ENCODE data around the gene HFE.
A peak's percentile ranks its signal among the peaks of the same experiment; 100 is the strongest.
"Not testable (repeated sequence)": the region's sequence is repeated elsewhere in the genome, so short reads cannot be mapped to it uniquely, and the experiment has no call there.

Gene HFE

DNA sequence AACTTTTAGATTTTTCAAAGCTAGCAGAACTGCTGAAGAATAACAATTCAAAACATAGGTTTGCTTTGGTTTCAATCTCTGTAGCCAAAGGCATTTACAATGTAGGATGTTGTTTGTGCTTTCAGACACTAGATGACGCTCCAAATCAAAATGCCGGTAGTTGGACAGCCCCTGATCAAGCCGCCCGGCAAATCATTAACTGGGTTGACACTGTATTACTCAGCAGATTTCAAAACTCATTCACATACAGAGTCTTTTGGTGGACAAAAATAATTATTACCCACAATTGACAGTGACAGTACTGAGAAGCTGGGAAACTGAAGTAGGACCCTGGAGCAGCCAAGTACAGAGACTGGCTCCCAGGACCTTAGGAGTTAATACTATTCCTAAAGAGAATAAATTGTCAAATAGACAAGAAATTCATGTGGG, 21.3 kb upstream of the HFE start:
- DNase-seq (ENCODE audit: low read depth), result no peak
- in situ Hi-C loops (cut with HindIII; ENCODE audit: low sequenced_read_pairs), result no loop called here
- TF ChIP-seq, protein P1, sequence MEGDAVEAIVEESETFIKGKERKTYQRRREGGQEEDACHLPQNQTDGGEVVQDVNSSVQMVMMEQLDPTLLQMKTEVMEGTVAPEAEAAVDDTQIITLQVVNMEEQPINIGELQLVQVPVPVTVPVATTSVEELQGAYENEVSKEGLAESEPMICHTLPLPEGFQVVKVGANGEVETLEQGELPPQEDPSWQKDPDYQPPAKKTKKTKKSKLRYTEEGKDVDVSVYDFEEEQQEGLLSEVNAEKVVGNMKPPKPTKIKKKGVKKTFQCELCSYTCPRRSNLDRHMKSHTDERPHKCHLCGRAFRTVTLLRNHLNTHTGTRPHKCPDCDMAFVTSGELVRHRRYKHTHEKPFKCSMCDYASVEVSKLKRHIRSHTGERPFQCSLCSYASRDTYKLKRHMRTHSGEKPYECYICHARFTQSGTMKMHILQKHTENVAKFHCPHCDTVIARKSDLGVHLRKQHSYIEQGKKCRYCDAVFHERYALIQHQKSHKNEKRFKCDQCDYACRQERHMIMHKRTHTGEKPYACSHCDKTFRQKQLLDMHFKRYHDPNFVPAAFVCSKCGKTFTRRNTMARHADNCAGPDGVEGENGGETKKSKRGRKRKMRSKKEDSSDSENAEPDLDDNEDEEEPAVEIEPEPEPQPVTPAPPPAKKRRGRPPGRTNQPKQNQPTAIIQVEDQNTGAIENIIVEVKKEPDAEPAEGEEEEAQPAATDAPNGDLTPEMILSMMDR (IDR thresholded peaks at IDR 0.05; ENCODE audit: low read depth, low read length, missing control alignments), result peak; percentile 87
- H3K4me3 ChIP-seq (ENCODE audit: low read depth, low read length), result no peak overlapping the region

DNA sequence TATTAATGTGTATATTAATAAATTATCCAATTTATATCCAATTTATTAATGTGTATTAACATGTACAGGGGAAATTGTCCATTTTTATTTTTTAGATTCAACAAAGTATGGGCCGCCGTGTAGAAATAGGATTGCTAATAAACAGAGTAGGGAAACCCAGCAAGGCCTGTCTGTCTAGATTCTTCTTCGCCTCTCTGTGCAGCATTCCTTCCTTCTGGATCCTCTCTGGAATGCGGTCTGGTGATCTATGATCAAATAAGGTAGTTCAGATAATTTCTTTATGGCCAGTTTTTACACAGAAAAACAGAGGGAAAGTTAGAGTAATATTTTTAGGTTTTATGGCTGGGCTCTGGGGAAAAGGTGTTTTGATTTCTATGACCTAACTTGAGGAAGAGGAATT, 19.9 kb upstream of the HFE start:
- TF ChIP-seq, protein P1 (IDR thresholded peaks at IDR 0.05; ENCODE audit: low read depth, low read length, missing control alignments), result no peak
- H3K4me3 ChIP-seq (ENCODE audit: low read depth, low read length), result no peak overlapping the region
- DNase-seq (ENCODE audit: low read depth), result no peak
- in situ Hi-C loops (cut with HindIII; ENCODE audit: low sequenced_read_pairs), result no loop called here

DNA sequence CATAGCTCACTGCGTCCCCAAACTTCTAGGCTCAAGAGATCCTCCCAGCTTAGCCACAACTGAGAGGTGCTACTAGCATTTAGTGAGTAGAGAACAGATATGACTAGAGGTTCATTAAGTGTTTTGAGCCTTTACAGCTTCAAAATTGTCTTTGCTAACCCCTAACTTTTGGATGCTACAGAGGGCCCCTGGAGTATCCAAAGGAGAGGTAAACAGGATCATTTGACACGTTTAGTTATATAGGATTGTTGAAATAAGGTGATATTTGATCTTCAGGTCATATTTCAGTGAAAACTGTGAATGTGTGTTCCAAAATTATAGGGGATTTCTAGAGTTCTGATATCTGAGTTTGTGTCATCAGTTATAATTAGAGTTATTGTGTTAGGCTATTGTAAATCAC, 19.2 kb upstream of the HFE start:
- no peak for DNase-seq (ENCODE audit: low read depth)
- H3K4me3 ChIP-seq (ENCODE audit: low read depth, low read length), result no peak overlapping the region
- in situ Hi-C loops (cut with HindIII; ENCODE audit: low sequenced_read_pairs), result no loop called here
- TF ChIP-seq, protein P1 (IDR thresholded peaks at IDR 0.05; ENCODE audit: low read depth, low read length, missing control alignments), result no peak

DNA sequence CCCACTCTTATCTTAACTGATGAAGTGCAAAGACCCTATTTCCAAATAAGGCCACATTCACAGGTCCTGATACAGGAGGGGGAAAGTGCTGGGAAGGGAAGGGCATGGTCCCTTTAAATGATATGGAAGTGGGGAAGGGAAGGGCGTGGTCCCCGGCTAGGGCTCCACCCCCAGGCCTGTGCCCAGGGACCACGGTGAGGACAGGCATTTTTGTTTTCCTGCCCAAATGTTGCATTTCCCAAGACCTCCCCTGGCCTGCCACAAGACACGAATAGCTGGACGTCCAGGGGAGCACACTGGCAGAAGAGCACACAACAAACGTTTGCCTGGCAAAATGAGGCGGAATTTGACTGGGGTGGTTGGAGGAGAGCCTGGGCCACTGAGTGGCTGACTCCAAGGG, 16.1 kb upstream of the HFE start:
- in situ Hi-C loops (cut with HindIII; ENCODE audit: low sequenced_read_pairs), result no loop called here
- DNase-seq (ENCODE audit: low read depth), result no peak
- TF ChIP-seq, protein P1 (IDR thresholded peaks at IDR 0.05; ENCODE audit: low read depth, low read length, missing control alignments), result no peak
- no peak overlapping the region for H3K4me3 ChIP-seq (ENCODE audit: low read depth, low read length)

DNA sequence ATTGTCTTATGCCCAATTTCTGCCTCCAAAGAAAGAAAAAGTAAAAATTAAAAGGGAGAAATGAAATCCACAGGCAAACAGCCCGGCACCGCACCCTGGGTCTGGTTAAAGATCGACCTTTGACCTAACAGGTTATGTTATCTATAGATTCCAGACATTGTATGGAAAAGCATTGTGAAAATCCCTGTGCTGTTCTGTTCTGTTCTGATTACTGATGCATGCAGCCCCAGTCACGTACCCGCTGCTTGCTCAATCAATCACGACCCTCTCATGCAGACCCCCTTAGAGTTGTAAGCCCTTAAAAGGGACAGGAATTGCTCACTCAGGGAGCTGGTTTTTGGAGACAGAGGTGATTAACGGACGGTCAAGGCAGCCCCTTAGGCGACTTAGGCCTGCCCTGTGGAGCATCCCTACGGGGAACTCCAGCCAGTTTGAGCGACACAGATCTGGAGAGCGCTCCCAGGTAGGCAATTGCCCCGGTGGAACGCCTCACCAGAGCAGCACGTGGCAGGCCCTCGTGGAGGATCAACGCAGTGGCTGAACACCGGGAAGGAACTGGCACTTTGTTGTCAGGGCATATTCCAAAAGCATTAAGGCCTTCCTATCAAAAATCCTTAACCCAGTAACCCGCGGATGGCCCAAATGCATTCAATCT, 12.0 kb upstream of the HFE start:
- TF ChIP-seq, protein P1 (IDR thresholded peaks at IDR 0.05; ENCODE audit: low read depth, low read length, missing control alignments), result no peak
- in situ Hi-C loops (cut with HindIII; ENCODE audit: low sequenced_read_pairs), result no loop called here
- H3K4me3 ChIP-seq (ENCODE audit: low read depth, low read length), result no peak overlapping the region
- no peak for DNase-seq (ENCODE audit: low read depth)

DNA sequence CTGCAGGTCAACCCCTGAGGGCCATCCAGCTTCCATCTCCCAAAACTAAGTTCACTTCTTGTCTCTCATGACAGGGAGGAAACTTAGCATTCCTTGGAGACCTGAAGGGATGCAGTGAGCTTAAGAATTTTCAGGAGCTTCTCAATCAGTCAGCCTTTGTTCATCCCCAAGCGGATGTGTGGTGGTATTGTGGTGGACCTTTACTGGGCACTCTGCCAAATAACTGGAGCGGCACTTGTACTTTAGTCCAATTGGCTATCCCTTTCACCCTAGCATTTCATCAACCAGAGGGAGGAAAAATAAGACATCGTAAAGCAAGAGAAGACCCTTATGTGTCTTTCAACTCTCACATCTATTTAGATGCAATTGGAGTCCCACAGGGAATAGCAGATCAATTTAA, 9.2 kb upstream of the HFE start:
- H3K4me3 ChIP-seq (ENCODE audit: low read depth, low read length); in situ Hi-C loops (cut with HindIII; ENCODE audit: low sequenced_read_pairs): not testable (repeated sequence)
- DNase-seq (ENCODE audit: low read depth), result peak; percentile 35

DNA sequence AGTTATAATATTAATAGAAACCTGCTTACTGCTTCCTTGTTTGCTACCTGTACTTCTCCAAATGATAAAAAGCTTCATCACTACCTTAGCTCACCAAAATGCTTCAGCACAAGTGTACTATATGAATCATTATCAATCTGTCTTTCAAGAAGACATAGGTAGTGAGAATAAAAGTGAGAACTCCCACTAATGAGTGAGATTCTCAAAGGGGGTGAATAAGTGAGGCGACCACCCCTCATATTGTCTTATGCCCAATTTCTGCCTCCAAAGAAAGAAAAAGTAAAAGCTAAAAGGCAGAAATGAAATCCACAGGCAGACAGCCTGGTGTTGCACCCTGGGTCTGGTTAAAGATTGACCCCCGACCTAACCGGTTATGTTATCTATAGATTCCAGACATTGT, 6.1 kb upstream of the HFE start:
- in situ Hi-C loops (cut with HindIII; ENCODE audit: low sequenced_read_pairs); H3K4me3 ChIP-seq (ENCODE audit: low read depth, low read length); DNase-seq (ENCODE audit: low read depth): not testable (repeated sequence)

DNA sequence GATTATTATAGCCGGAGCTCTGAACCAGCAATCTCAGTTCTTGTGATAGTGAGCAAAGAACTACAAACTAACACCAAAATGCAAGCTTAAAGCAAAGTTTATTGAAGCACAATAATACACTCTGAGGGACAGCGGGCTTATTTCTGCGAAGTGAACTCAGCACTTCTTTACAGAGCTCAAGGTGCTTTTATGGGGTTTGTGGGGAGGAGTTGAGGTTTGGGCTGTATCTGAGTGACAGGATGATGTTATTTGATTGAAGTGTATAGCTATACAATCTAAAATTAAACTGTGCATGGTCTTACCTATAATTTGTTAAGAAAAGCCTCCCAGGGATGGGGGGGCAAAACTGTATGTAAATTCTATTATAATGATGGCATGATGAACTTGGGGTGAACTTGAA, 1.0 kb upstream of the HFE start:
- TF ChIP-seq, protein P1 (IDR thresholded peaks at IDR 0.05; ENCODE audit: low read depth, low read length, missing control alignments), result no peak
- H3K4me3 ChIP-seq (ENCODE audit: low read depth, low read length), result no peak overlapping the region
- in situ Hi-C loops (cut with HindIII; ENCODE audit: low sequenced_read_pairs), result no loop called here
- no peak for DNase-seq (ENCODE audit: low read depth)
